Duodenal mucosa (tissue), 2 donors: ENCODE data around the gene HSPA12B.
A peak's percentile ranks its signal among the peaks of the same experiment; 100 is the strongest.
"Not testable (repeated sequence)": the region's sequence is repeated elsewhere in the genome, so short reads cannot be mapped to it uniquely, and the experiment has no call there.

Experiments used
- H3K27ac ChIP-seq: one replicate; pipeline ENCODE4 v1.7.0; 2013; ENCODE audit warnings: low read depth, low read length
- H3K27me3 ChIP-seq, 2 donors: one replicate each; pipeline ENCODE4 v1.7.0; 2013; ENCODE audit warnings: low read length in 2 of 2, control low read depth in 1 of 2; ENCODE audit not compliant: insufficient read depth in 2 of 2, control insufficient read depth in 1 of 2
- H3K36me3 ChIP-seq, 2 donors: one replicate each; pipeline ENCODE4 v1.7.0; 2013; ENCODE audit warnings: low read length in 2 of 2, control low read depth in 1 of 2; ENCODE audit not compliant: insufficient read depth in 2 of 2, control insufficient read depth in 1 of 2
- H3K4me1 ChIP-seq, 2 donors: one replicate each; pipeline ENCODE4 v1.7.0; 2013; ENCODE audit warnings: low read length in 2 of 2, control low read depth in 1 of 2; ENCODE audit not compliant: insufficient read depth in 2 of 2, control insufficient read depth in 1 of 2
- H3K4me3 ChIP-seq, 2 donors: one replicate each; pipeline ENCODE4 v1.7.0; 2013; ENCODE audit warnings: low read length in 2 of 2, low read depth in 1 of 2
- H3K9ac ChIP-seq, 2 donors: one replicate each; pipeline ENCODE4 v1.7.0; 2013; ENCODE audit warnings: low read length in 2 of 2, low read depth in 1 of 2
- H3K9me3 ChIP-seq, 2 donors: one replicate each; pipeline ENCODE4 v1.7.0; 2013; ENCODE audit warnings: low read length in 2 of 2, control low read depth in 1 of 2; ENCODE audit not compliant: control insufficient read depth in 1 of 2

The HSPA12B gene

DNA sequence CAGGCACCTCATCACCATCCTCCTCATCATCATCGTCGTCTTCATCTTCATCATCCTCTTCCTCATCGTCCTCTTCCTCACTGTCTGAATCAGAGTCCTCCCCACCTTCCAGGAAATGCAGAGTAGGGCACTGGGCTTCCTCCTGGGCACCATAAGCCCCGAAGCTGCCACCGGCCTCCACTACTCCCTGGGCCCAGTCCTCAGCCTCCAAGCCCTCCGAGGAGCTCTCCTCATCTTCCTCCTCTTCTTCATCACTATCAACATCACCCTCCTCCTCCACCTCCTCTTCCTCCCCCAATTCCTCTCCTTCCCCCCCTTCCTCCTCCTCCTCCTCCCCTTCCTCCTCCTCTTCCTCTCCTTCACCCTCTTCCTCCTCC is 52.4 kb downstream of the HSPA12B start:
- Histone ChIP-seq H3K27me3 (no peaks in the 10 kb centered on the region), H3K27ac (no peak overlapping the region), H3K4me3 (peak overlapping the region; percentile 70 to 91), H3K4me1 (peaks cover 47 to 52% of the 10 kb centered on the region in 2 donors), H3K36me3 (peaks cover 0 to 10% of the 10 kb centered on the region in 2 donors), H3K9me3 (no peaks in the 10 kb centered on the region), H3K9ac (peak overlapping the region; percentile 70 to 87)

DNA sequence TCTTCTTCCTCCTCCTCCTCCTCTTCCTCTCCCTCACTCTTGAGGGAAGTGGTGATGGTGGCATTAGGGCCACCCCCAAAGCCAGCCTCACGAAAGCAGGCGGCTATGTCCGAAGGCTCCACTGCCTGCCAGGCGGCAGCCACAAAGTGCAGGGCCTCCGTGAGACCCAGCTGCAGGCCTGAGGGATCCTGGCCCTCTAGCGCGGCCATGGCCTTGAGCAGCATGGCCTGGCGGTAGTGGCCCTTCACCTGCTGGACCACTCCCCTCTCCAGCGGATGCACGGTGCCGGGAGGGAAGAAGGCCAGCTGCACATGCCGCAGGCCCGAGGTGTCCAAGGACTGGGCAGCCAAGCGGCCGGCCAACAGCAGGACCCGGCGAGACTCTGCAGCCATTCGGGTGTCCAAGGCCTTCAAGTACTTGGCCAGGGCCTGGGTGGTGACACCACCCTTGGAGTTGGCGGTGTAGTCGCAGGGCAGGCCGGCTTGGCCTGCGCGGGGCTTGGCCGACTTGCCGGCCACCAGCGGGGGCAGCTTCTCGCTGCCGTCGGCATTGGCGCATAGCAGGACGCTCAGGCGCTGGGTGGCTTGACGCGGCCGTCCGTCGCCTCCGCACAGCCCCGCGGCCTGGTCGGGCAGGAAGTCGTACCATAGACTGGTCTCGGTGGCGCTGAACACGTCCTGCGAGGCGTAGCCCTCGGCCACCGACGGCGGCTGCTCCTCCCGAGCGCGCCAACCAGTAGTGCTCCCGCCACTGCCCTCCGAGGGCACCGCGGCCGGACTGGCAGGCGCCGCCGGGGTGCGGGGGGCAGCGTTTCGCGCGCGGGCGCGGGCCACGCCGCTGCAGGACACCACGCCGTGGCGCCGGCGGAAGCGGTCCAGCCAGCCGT is 53.0 kb downstream of the HSPA12B start:
- Histone ChIP-seq H3K4me3 (peak overlapping the region; percentile 70 to 91), H3K27ac (peak overlapping the region; percentile 81), H3K36me3 (peaks cover 0 to 10% of the 10 kb centered on the region in 2 donors), H3K4me1 (peaks cover 47 to 52% of the 10 kb centered on the region in 2 donors), H3K27me3 (no peaks in the 10 kb centered on the region), H3K9ac (peak overlapping the region; percentile 70 to 87), H3K9me3 (no peaks in the 10 kb centered on the region)

DNA sequence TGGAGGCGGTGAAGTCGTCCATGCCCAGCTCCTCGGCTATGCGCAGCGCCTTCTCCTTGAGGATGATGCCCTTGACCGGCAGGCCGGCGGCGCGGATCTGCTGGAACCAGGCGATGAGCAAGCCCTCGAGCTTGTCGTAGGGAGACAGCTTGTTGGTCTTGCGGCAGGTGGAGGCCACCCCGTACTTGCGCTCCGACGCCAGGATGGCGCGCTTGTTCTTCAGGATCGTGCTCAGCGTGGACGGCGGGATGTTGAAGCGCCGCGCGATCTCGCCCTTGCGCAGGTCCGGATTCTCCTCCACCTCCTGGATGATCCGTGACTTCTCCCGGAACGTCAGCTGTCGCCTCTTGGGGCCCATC is 53.6 kb downstream of the HSPA12B start:
- Histone ChIP-seq H3K36me3 (peaks cover 0 to 10% of the 10 kb centered on the region in 2 donors), H3K9me3 (no peaks in the 10 kb centered on the region), H3K27me3 (no peaks in the 10 kb centered on the region), H3K27ac (peak overlapping the region; percentile 81), H3K9ac (peak overlapping the region; percentile 70 to 87), H3K4me1 (peaks cover 42 to 46% of the 10 kb centered on the region in 2 donors), H3K4me3 (peak overlapping the region; percentile 70 to 91)

DNA sequence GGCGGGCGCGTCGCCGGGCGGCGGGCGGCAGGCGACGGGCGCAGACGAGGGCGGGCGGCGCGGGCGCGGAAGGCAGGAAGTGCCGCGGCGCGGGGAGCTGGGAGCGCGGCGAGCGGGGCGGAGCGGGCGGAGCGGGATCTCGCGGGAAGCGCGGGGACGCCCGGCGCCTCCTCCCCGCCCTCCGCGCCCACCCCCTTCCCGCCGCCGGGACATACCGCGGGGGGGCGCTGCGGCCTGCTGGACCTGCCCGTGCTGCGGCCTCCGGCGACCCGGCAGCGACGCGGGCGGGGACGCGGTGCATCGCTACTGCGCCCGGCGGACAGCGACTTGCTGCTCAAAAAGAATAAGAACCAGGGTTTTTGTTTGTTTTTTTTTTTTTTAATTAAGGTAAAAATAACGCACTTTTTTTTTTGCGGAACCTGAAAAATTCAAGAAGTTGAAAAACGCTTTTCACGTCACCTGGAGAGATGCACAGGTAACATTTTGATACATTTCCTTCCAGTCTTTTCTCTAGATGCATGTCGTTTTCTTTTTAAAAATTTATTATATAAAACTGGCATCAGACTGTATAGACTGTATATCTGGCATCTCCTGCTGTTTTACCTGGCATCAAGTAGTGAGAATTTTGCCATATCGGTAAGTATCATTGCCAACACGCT is 54.3 kb downstream of the HSPA12B start, which contains the start of gene CENPB:
TSS of gene CENPB (minus strand) at position 76 of the 659 bp plus-strand sequence. CDS start 257 bp downstream, outside the sequence.
- Histone ChIP-seq H3K9me3 (no peaks in the 10 kb centered on the region), H3K27me3 (no peaks in the 10 kb centered on the region), H3K4me1 (peaks cover 40 to 45% of the 10 kb centered on the region in 2 donors), H3K36me3 (peaks cover 0 to 10% of the 10 kb centered on the region in 2 donors), H3K9ac (peak within 1 kb of the TSS; percentile 70 to 87), H3K27ac (peak within 1 kb of the TSS; percentile 81), H3K4me3 (peak within 1 kb of the TSS; percentile 70 to 91)

DNA sequence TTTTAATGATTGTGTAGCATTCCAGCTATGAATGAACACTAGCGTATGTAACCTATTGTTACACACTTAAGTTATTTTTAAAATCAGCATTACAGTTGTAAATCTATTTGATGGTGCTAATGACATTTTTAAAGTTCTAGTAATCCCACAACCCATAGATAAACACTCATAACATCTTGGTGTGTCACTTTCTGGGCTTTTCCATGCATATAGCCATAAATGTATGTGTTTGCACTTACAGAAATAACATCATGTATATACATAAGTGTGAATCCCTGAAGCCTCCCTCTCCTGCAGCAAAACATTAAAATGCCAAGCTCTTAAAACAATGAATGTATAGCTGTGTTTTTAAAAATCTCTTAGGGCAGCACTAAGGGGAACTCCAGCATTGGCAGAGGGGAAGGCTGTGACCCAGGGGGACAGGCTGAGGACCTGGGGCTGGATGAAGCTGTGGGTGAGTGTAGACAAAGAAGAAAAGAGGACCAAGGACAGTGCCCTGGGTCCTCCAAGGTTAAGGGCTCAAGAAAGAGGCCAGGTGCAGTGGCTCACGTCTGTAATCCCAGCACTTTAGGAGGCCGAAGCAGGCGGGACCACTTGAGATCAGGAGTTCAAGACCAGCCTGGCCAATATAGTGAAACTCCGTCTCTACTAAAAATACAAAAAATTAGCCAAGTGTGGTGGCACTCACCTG is 55.0 kb downstream of the HSPA12B start:
- H3K4me3 ChIP-seq: peak overlapping the region in 1 of 2 donors; percentile 55
- H3K27ac ChIP-seq: no peak overlapping the region
- H3K4me1 ChIP-seq: peaks cover 40 to 45% of the 10 kb centered on the region in 2 donors
- no peaks in the 10 kb centered on the region for H3K27me3 ChIP-seq
- H3K9me3 ChIP-seq: no peaks in the 10 kb centered on the region
- peak overlapping the region; percentile 1 to 35 for H3K9ac ChIP-seq
- peaks cover 0 to 10% of the 10 kb centered on the region in 2 donors for H3K36me3 ChIP-seq

DNA sequence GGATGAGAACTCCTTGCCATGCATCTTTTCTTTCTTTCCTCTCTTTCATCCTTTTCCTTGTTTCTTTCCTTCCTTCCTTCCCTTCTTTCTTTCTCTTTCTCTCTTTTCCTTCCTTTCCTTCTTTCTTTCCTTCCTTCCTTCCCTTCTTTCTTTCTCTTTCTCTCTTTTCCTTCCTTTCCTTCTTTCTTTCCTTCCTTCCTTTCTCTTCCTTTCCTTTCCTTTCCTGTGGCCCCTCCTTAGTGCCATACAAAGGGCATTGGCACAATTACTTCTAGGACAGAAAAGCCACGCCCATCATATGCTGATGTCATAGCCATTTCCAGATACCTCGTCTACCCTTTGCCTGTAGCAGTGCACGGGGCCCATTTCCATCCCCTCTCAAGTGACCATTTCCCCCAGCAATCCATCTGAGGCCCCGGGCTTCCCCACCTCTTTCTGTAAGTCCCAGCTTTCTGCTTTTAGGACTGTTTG is 56.2 kb downstream of the HSPA12B start:
- peaks cover 0 to 6% of the 10 kb centered on the region in 2 donors for H3K36me3 ChIP-seq
- H3K27ac ChIP-seq: no peak overlapping the region
- peaks cover 33 to 38% of the 10 kb centered on the region in 2 donors for H3K4me1 ChIP-seq
- no peak overlapping the region for H3K4me3 ChIP-seq
- H3K9ac ChIP-seq: no peak overlapping the region
- H3K9me3 ChIP-seq: no peaks in the 10 kb centered on the region
- no peaks in the 10 kb centered on the region for H3K27me3 ChIP-seq

DNA sequence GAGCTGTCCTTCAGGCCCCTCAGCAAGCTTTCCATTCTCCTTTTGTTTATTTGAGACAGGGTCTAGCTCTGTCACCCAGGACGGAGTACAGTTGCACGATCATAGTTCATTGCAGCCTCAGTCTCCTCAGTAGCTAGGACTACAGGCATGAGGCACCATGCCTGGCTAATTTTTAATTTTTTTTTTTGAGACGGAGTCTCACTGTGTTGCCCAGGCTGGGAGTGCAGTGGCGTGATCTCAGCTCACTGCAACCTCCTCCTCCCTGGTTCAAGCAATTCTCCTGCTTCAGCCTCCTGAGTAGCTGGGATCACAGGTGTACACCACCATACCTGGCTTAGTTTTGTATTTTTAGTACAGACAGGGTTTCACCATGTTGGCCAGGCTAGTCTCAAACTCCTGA is 56.7 kb downstream of the HSPA12B start:
- H3K27ac ChIP-seq, H3K9ac ChIP-seq, H3K4me3 ChIP-seq, H3K9me3 ChIP-seq, H3K36me3 ChIP-seq, H3K27me3 ChIP-seq: not testable (repeated sequence)
- peaks cover 29 to 34% of the 10 kb centered on the region in 2 donors for H3K4me1 ChIP-seq

DNA sequence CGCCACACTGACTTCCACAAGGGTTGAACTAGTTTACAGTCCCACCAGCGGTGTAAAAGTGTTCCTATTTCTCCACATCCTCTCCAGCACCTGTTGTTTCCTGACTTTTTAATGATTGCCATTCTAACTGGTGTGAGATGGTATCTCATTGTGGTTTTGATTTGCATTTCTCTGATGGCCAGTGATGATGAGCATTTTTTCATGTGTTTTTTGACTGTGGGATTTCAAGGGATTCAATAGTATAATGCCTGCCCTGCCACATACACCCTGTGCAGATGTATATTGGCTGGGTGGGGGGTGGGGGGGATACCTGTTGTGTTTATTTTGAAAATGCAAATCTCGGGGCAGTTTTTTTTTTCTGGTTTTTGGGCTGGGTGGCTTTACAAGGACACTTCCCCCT is 61.7 kb downstream of the HSPA12B start:
- peaks cover 23 to 33% of the 10 kb centered on the region in 2 donors for H3K4me1 ChIP-seq
- H3K36me3 ChIP-seq, H3K9me3 ChIP-seq, H3K27ac ChIP-seq, H3K9ac ChIP-seq, H3K27me3 ChIP-seq, H3K4me3 ChIP-seq: not testable (repeated sequence)

DNA sequence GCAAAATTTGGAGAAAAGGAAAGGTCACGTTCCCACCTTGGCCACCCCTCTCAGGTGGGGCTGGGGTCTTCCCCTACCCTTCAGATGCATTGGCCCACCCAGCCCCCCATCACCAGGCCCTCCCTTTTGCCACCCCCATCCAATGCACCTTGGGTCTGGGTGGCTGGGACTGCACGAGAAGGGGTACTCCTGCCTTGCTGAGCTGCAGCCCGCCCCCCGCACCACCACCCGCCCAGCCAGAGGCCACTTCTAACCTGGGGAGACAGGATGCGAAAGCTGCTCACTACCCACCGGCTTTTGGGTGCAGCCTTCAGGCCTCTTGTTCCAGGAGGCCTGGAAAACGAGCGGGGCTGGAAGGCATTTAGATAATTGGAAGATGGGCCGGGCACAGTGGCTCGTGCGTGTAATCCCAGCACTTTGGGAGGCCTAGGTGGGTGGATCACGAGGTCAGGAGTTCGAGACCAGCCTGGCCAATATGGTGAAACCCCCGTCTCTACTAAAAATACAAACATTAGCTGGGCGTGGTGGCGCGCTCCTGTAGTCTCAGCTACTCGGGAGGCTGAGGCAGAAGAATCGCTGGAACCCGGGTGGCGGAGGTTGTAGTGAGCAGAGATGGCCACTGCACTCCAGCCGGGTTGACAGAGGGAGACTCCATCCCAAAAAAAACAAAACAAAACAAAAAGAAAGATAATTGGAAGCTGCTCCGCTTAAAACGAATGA is 62.4 kb downstream of the HSPA12B start:
- H3K9ac ChIP-seq: peak overlapping the region in 1 of 2 donors; percentile 95
- H3K4me3 ChIP-seq: peak overlapping the region; percentile 89 to 93
- H3K9me3 ChIP-seq: no peaks in the 10 kb centered on the region
- no peaks in the 10 kb centered on the region for H3K27me3 ChIP-seq
- H3K27ac ChIP-seq: peak overlapping the region; percentile 96
- H3K4me1 ChIP-seq: peaks cover 30 to 39% of the 10 kb centered on the region in 2 donors
- H3K36me3 ChIP-seq: no peaks in the 10 kb centered on the region
